HepG2 (cell line): Measurements from ENCODE around the gene KCTD21. TPM values are rescaled to one million over a fixed set of nuclear protein-coding genes. Genes with fewer than 3 reads are reported as not detected.

ENCODE experiments used
- ATF3 ChIP-seq: sonication (generic); formaldehyde crosslinking; IDR thresholded peaks from 2 replicates; pipeline ENCODE4 v1.4.0; 2020; ENCODE audit warnings: missing genetic modification reagents
- FOSL1 ChIP-seq: sonication (generic); formaldehyde crosslinking; IDR thresholded peaks from 2 replicates; pipeline ENCODE4 v1.9.0; 2021; ENCODE audit warnings: missing genetic modification reagents, borderline replicate concordance
- FOXK2 ChIP-seq: fragments of 450-650 bp; IDR thresholded peaks from 2 replicates; pipeline ENCODE4 v1.6.1; 2016
- JUN ChIP-seq: sonication (generic); formaldehyde crosslinking; IDR thresholded peaks from 2 replicates; pipeline ENCODE4 v1.4.0; 2020; ENCODE audit warnings: mild to moderate bottlenecking, missing genetic modification reagents
- PHF5A ChIP-seq: IDR thresholded peaks from one replicate; pipeline ENCODE4 v1.6.1; 2018; ENCODE audit warnings: low read depth, missing genetic modification reagents; ENCODE audit not compliant: unreplicated experiment
- REL ChIP-seq: sonication (generic); formaldehyde crosslinking; conservative IDR thresholded peaks from 2 replicates; pipeline ENCODE4 v1.8.0; 2022; ENCODE audit warnings: mild to moderate bottlenecking, missing genetic modification reagents, moderate library complexity
- SETDB1 ChIP-seq: sonication (generic); formaldehyde crosslinking; IDR thresholded peaks from 2 replicates; pipeline ENCODE4 v1.5.1; 2020; ENCODE audit warnings: missing genetic modification reagents, mild to moderate bottlenecking, borderline replicate concordance
- THRA ChIP-seq: sonication (generic); formaldehyde crosslinking; IDR thresholded peaks from 2 replicates; pipeline ENCODE4 v1.4.0; 2020; ENCODE audit warnings: missing genetic modification reagents, borderline replicate concordance
- UBTF ChIP-seq: sonication (generic); formaldehyde crosslinking; IDR thresholded peaks from 2 replicates; pipeline ENCODE4 v1.4.0; 2020; ENCODE audit warnings: mild to moderate bottlenecking, missing genetic modification reagents
- ZBTB25 ChIP-seq: IDR thresholded peaks from 2 replicates; pipeline ENCODE4 v1.6.1; 2018; ENCODE audit warnings: missing genetic modification reagents
- ZFP37 ChIP-seq: sonication (generic); formaldehyde crosslinking; IDR thresholded peaks from 2 replicates; pipeline ENCODE4 v1.4.0; 2020; ENCODE audit warnings: missing genetic modification reagents, borderline replicate concordance
- ZFP62 ChIP-seq: sonication (generic); formaldehyde crosslinking; IDR thresholded peaks from 2 replicates; pipeline ENCODE4 v1.4.0; 2020; ENCODE audit warnings: missing genetic modification reagents
- ZKSCAN5 ChIP-seq: sonication (generic); formaldehyde crosslinking; IDR thresholded peaks from 2 replicates; pipeline ENCODE4 v1.5.1; 2020; ENCODE audit warnings: mild to moderate bottlenecking, missing genetic modification reagents
- ZNF224 ChIP-seq: sonication (generic); formaldehyde crosslinking; IDR thresholded peaks from 2 replicates; pipeline ENCODE4 v1.5.0; 2020; ENCODE audit warnings: mild to moderate bottlenecking, missing genetic modification reagents
- ZNF230 ChIP-seq: sonication (generic); formaldehyde crosslinking; IDR thresholded peaks from 2 replicates; pipeline ENCODE4 v1.4.0; 2020; ENCODE audit warnings: mild to moderate bottlenecking, missing genetic modification reagents
- ZNF235 ChIP-seq: sonication (generic); formaldehyde crosslinking; IDR thresholded peaks from 2 replicates; pipeline ENCODE4 v1.8.1; 2023; ENCODE audit warnings: mild to moderate bottlenecking, missing genetic modification reagents, borderline replicate concordance
- ZNF256 ChIP-seq: sonication (generic); formaldehyde crosslinking; conservative IDR thresholded peaks from 2 replicates; pipeline ENCODE4 v1.4.0; 2020; ENCODE audit warnings: missing genetic modification reagents
- ZNF572 ChIP-seq: sonication (generic); formaldehyde crosslinking; IDR thresholded peaks from 2 replicates; pipeline ENCODE4 v1.5.1; 2020; ENCODE audit warnings: mild to moderate bottlenecking, missing genetic modification reagents
- ZNF615 ChIP-seq: sonication (generic); formaldehyde crosslinking; IDR thresholded peaks from 2 replicates; pipeline ENCODE4 v1.5.0; 2020; ENCODE audit warnings: mild to moderate bottlenecking, missing genetic modification reagents, borderline replicate concordance
- ZNF639 ChIP-seq: conservative IDR thresholded peaks from 2 replicates; pipeline ENCODE4 v1.6.1; 2018; ENCODE audit warnings: missing genetic modification reagents
- ZNF773 ChIP-seq: sonication (generic); formaldehyde crosslinking; IDR thresholded peaks from 2 replicates; pipeline ENCODE4 v1.4.0; 2020; ENCODE audit warnings: missing genetic modification reagents, borderline replicate concordance
- ZNF775 ChIP-seq: sonication (generic); formaldehyde crosslinking; IDR thresholded peaks from 2 replicates; pipeline ENCODE4 v1.4.0; 2020; ENCODE audit warnings: missing genetic modification reagents, mild to moderate bottlenecking, moderate library complexity, borderline replicate concordance
- ZNF776 ChIP-seq: sonication (generic); formaldehyde crosslinking; IDR thresholded peaks from 2 replicates; pipeline ENCODE4 v1.4.0; 2020; ENCODE audit warnings: mild to moderate bottlenecking, missing genetic modification reagents
- ZNF878 ChIP-seq: sonication (generic); formaldehyde crosslinking; IDR thresholded peaks from 2 replicates; pipeline ENCODE4 v1.8.1; 2023; ENCODE audit warnings: mild to moderate bottlenecking, missing genetic modification reagents, moderate library complexity
- polyA plus RNA-seq, 8 experiments: library from polyadenylated mRNA; depleted of rRNA in 3 of 8; stranded (reverse) in 7 of 8; unstranded in 1 of 8; fragments of >200 nt; fragmentation: Illumina TruSeq in 4 of 8; extraction: Trizol in 4 of 8; gene quantifications; 2 replicates each; pipeline versions ENCODE4 v1.2.1 to v1.2.3, GENCODE V29; 2011 to 2016; ENCODE audit warnings: low read depth in 4 of 8, missing spikeins in 1 of 8, mixed read lengths in 1 of 8; ENCODE audit not compliant: insufficient read depth in 1 of 8
- total RNA-seq, 5 experiments: library from RNA; depleted of rRNA; stranded (reverse); fragments of >200 nt; fragmentation: Illumina TruSeq; extraction: Trizol; gene quantifications; 2 replicates each; pipeline ENCODE4 v1.2.3, GENCODE V29; 2016; ENCODE audit warnings: low read depth in 1 of 5

Gene KCTD21
- total and polyA plus RNA-seq, 2 of the 13 experiments (the other 11 are each of a cell fraction or from before 2014, with no cell fraction given), result 3.1 to 13.5 TPM

GRCh38 chr11:78156127-78156844 lies 32.1 kb downstream of the KCTD21 start (continued):
- no peak for TF ChIP-seq UBTF (CRISPR knock-in tag)
- TF ChIP-seq ZFP62, result no peak
- 0 out of 2 replicates have a peak, but pooled peaks have one; percentile 55 for TF ChIP-seq ZNF230 (CRISPR knock-in tag)
- peak; percentile 63; the same call in 1 of the 2 replicates for TF ChIP-seq ZBTB25 (CRISPR knock-in tag)
- TF ChIP-seq ZNF639 (CRISPR knock-in tag), result no peak
- 0 out of 2 replicates have a peak, but pooled peaks have one; percentile 43 for TF ChIP-seq ZFP37 (CRISPR knock-in tag)
- TF ChIP-seq THRA (CRISPR knock-in tag), result peak; percentile 98
- no peak for TF ChIP-seq ATF3 (CRISPR knock-in tag)
- peak; percentile 29; the same call in 1 of the 2 replicates for TF ChIP-seq FOSL1
- TF ChIP-seq ZNF773 (CRISPR knock-in tag), result no peak
- TF ChIP-seq REL, result no peak
- no peak for TF ChIP-seq ZNF256 (CRISPR knock-in tag)
- no peak for TF ChIP-seq ZNF775 (CRISPR knock-in tag)
- TF ChIP-seq ZNF235 (CRISPR knock-in tag), result no peak
- peak; percentile 88; the same call in 1 of the 2 replicates for TF ChIP-seq ZNF878 (CRISPR knock-in tag)
- TF ChIP-seq PHF5A, result no peak
- no peak for TF ChIP-seq SETDB1 (CRISPR knock-in tag)
- TF ChIP-seq ZNF224 (CRISPR knock-in tag), result no peak
- no peak for TF ChIP-seq ZNF776 (CRISPR knock-in tag)
- no peak for TF ChIP-seq ZNF615 (CRISPR knock-in tag)
- no peak for TF ChIP-seq ZKSCAN5
- peak; percentile 61; the same call in 1 of the 2 replicates for TF ChIP-seq JUN (CRISPR knock-in tag)
- no peak for TF ChIP-seq FOXK2
- no peak for TF ChIP-seq ZNF572 (CRISPR knock-in tag)
